Right lobe of liver (tissue), 4 donors: ENCODE measurements around the gene ADISSP.

Experiments used
- CTCF ChIP-seq, 4 donors: fragments of 200-600 bp in 3 of 4; fragments of 450-650 bp in 1 of 4; IDR thresholded peaks; one replicate each; pipeline versions ENCODE4 v1.5.1 to v1.8.0; 2016 to 2022; ENCODE audit warnings: antibody characterized with exemption in 4 of 4, mild to moderate bottlenecking in 2 of 4
- POLR2A ChIP-seq: fragments of 450-650 bp; IDR thresholded peaks from one replicate; pipeline ENCODE4 v1.6.1; 2017; ENCODE audit warnings: antibody characterized with exemption, mild to moderate bottlenecking
- donor health status: DM: no; HTN: no; CAD: no.
- donor health status: DM: no; HTN: no; CAD: no.
- donor health status: DM: no; HTN: yes; CAD: no.

DNA sequence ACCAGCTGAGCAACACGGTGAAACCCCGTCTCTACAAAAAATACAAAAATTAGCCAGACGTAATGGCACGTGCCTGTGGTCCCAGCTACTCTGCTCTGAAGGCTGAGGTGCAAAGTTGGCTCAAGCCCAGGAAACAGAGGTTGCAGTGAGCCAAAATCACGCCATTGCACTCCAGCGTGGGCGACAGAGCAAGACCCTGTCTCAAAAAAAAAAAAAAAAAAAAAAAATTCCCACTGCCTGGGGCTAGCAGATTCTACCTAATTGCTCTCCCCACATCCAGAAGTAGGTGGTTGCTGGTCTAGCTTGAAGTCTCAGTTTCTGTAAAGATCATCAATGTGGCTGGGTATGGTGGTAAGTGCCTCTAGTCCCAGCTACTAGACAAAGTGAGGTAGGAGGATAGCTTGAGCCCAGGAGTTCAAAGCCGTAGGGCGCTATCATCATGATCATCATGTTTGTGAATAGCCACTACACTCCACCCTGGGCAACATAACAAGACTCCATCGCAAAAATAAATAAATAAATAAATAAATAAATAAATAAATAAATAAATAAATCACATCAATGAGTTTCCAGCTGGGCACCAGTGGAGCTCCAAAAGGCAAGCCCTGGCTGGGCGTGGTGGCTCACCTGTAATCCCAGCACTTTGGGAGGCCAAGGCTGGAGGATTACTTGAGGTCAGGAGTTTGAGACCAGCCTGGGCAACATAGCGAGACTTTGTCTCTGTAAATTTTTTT lies 46.5 kb upstream of the ADISSP start:
- TF ChIP-seq CTCF (IDR thresholded peaks at IDR 0.05) (no peak), POLR2A (no peak)
